Neural progenitor cell (in vitro differentiated cells): ENCODE results near the gene TAGLN3. TPM values are rescaled to one million over a fixed set of nuclear protein-coding genes. Genes with fewer than 3 reads are reported as not detected.
A peak's percentile ranks its signal among the peaks of the same experiment; 100 is the strongest.

ENCODE experiments used
- DNase-seq: peaks from one replicate; pipeline ENCODE4 v3.0.0-alpha.2; 2016; ENCODE audit warnings: low spot score
- H2AFZ ChIP-seq: fragments of 200-600 bp; sonication (generic); replicated peaks from 2 replicates; pipeline ENCODE4 v1.6.1; 2016; ENCODE audit warnings: antibody characterized with exemption
- H3F3A ChIP-seq: fragments of 200-600 bp; sonication (generic); 2 replicates; pipeline ENCODE4 v1.6.1; 2016; ENCODE audit warnings: antibody characterized with exemption, low read depth
- H3K27ac ChIP-seq: fragments of 200-600 bp; sonication (generic); 2 replicates; pipeline ENCODE4 v1.5.1; 2016; ENCODE audit warnings: mild to moderate bottlenecking
- H3K27me3 ChIP-seq: fragments of 200-600 bp; sonication (generic); 2 replicates; pipeline ENCODE4 v1.6.1; 2016; ENCODE audit warnings: mild to moderate bottlenecking, moderate library complexity
- H3K36me3 ChIP-seq: fragments of 200-600 bp; sonication (generic); 2 replicates; pipeline ENCODE4 v1.5.1; 2016
- H3K4me1 ChIP-seq: fragments of 200-600 bp; sonication (generic); 2 replicates; pipeline ENCODE4 v1.6.1; 2016; ENCODE audit warnings: mixed run types
- H3K4me2 ChIP-seq: fragments of 200-600 bp; sonication (generic); 2 replicates; pipeline ENCODE4 v1.6.1; 2016
- H3K4me3 ChIP-seq: fragments of 200-600 bp; sonication (generic); 2 replicates; pipeline ENCODE4 v1.5.1; 2016
- H3K79me2 ChIP-seq: fragments of 200-600 bp; sonication (generic); 2 replicates; pipeline ENCODE4 v1.6.1; 2016; ENCODE audit warnings: low read depth
- H3K9ac ChIP-seq: fragments of 200-600 bp; sonication (generic); 2 replicates; pipeline ENCODE4 v1.6.1; 2016
- H3K9me3 ChIP-seq: fragments of 200-600 bp; sonication (generic); 2 replicates; pipeline ENCODE4 v1.5.1; 2016; ENCODE audit warnings: low read depth
- H4K20me1 ChIP-seq: fragments of 200-600 bp; sonication (generic); 2 replicates; pipeline ENCODE4 v1.6.1; 2016; ENCODE audit warnings: low read depth
- H3K27ac Mint-ChIP-seq: 3 replicates; pipeline ENCODE4 v1.8.0; 2021; ENCODE audit warnings: mixed read lengths
- H3K27me3 Mint-ChIP-seq: 2 replicates; pipeline ENCODE4 v1.8.0; 2022; ENCODE audit warnings: low read depth, mild to moderate bottlenecking, inconsistent platforms, moderate library complexity, mixed read lengths; ENCODE audit not compliant: insufficient read depth
- H3K36me3 Mint-ChIP-seq: 3 replicates; pipeline ENCODE4 v1.8.0; 2021; ENCODE audit warnings: mixed read lengths
- H3K4me1 Mint-ChIP-seq: 3 replicates; pipeline ENCODE4 v1.8.0; 2021; ENCODE audit warnings: mixed read lengths
- H3K4me3 Mint-ChIP-seq: 3 replicates; pipeline ENCODE4 v1.8.0; 2021; ENCODE audit warnings: mild to moderate bottlenecking, moderate library complexity, mixed read lengths
- H3K9me3 Mint-ChIP-seq: 3 replicates; pipeline ENCODE4 v1.8.0; 2020; ENCODE audit warnings: mixed read lengths
- EZH2 ChIP-seq: fragments of 200-600 bp; sonication (generic); IDR thresholded peaks from 2 replicates; pipeline ENCODE4 v1.6.1; 2017; ENCODE audit warnings: antibody characterized with exemption, mild to moderate bottlenecking, moderate library complexity
- EZH2phosphoT487 ChIP-seq: fragments of 200-600 bp; sonication (generic); IDR thresholded peaks from 2 replicates; pipeline ENCODE4 v1.6.1; 2017; ENCODE audit warnings: antibody characterized with exemption
- total RNA-seq: library from RNA; depleted of rRNA; stranded (reverse); fragments of >200 nt; gene quantifications from 2 replicates; pipeline ENCODE4 v1.2.3, GENCODE V29; 2015; ENCODE audit warnings: low replicate concordance
- TF ChIP-seq, protein P1 (sequence below): fragments of 200-600 bp; sonication (generic); IDR thresholded peaks from 2 replicates; pipeline ENCODE4 v1.5.1; 2017; ENCODE audit warnings: antibody characterized with exemption, mild to moderate bottlenecking

Gene TAGLN3
- total RNA-seq, 1 donor from 2014 or later, result 46.6 TPM

DNA sequence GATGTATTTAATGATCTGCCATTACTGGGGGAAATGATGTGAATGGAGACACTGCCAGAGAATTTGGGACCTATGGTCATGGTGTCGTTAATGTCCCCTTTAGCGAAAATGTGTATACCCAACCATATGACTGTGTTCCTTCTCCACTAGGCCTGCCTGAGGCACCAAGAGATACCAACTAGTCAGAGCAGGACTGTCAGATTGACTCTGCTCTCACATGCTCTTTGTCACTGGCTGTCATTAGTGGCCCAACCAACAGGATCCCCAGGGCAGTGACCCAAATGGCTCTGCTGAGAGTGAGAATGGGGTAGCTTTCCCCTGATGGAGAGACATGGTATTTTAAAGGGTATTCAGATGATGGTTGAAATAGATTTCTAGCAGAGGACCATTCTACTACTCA lies 2.8 kb downstream of the TAGLN3 start:
- Histone ChIP-seq H3K4me1 (peaks cover 51% of the 10 kb centered on the region), H3K9me3 (no peaks in the 10 kb centered on the region), H3K36me3 (no peaks in the 10 kb centered on the region), H3K79me2 (peaks cover 29% of the 10 kb centered on the region), H4K20me1 (peaks cover 52% of the 10 kb centered on the region), H3F3A (peaks cover 38% of the 10 kb centered on the region), H3K4me3 (peak overlapping the region; percentile 66), H2AFZ (no peak overlapping the region), H3K27ac (no peak overlapping the region), H3K4me2 (peak overlapping the region; percentile 99), H3K27me3 (peaks cover 20% of the 10 kb centered on the region), H3K9ac (no peak overlapping the region)
- peak overlapping the region; percentile 99 for H3K4me3 Mint-ChIP-seq
- H3K4me1 Mint-ChIP-seq, result peaks cover 63% of the 10 kb centered on the region
- H3K27me3 Mint-ChIP-seq, result peaks cover 8% of the 10 kb centered on the region
- H3K36me3 Mint-ChIP-seq, result peaks cover 44% of the 10 kb centered on the region
- no peak for DNase-seq
- TF ChIP-seq, protein P1, sequence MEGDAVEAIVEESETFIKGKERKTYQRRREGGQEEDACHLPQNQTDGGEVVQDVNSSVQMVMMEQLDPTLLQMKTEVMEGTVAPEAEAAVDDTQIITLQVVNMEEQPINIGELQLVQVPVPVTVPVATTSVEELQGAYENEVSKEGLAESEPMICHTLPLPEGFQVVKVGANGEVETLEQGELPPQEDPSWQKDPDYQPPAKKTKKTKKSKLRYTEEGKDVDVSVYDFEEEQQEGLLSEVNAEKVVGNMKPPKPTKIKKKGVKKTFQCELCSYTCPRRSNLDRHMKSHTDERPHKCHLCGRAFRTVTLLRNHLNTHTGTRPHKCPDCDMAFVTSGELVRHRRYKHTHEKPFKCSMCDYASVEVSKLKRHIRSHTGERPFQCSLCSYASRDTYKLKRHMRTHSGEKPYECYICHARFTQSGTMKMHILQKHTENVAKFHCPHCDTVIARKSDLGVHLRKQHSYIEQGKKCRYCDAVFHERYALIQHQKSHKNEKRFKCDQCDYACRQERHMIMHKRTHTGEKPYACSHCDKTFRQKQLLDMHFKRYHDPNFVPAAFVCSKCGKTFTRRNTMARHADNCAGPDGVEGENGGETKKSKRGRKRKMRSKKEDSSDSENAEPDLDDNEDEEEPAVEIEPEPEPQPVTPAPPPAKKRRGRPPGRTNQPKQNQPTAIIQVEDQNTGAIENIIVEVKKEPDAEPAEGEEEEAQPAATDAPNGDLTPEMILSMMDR, result no peak
- no peak for TF ChIP-seq EZH2
- TF ChIP-seq EZH2phosphoT487, result no peak
- no peak overlapping the region for H3K27ac Mint-ChIP-seq
- H3K9me3 Mint-ChIP-seq, result no peaks in the 10 kb centered on the region

DNA sequence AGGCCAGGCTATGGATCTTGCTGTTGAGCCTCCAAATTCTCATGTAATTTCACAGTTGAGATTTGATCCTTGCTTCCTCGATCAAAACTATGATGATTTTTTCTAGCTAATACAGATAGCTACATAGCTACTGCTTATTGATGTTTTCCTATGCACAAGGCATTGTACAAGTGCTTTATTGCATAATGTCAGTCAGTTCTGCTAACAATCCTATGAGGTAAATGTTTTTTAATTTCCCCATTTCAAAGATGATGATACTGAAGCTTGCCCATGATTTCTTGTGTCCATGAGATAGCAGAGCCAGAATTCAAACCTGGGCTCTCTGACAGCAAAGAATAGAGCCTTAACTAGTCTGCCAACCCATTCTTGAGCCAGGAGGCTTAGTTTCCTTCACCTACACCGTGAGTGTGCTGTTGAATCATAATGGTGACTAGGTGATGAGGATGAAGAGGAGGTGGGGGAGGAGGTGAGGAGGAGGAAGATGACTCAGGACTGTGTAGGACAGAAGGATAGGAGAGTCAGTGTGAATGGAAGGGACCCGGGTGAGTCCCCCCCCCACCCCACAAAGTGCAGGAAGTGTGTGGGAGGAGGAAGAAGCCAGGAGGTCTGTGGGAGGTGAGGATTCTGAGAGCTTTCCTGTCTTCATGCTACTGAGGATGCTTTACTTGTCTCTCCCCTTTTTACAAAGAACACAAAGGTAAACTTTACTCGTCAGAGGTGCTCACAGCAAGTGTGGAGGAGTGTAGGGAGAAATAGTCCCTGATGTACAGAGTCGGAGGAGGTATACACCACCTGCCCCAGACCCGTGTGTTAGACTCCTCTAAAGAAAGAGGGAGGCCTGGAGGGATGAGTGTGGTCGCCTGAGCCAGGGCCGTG lies 3.6 kb downstream of the TAGLN3 start:
- H3K27ac ChIP-seq, result no peak overlapping the region
- no peak overlapping the region for H3K27ac Mint-ChIP-seq
- peaks cover 52% of the 10 kb centered on the region for H4K20me1 ChIP-seq
- peaks cover 48% of the 10 kb centered on the region for H3K36me3 Mint-ChIP-seq
- H3K27me3 ChIP-seq, result peaks cover 20% of the 10 kb centered on the region
- H3K27me3 Mint-ChIP-seq, result peaks cover 8% of the 10 kb centered on the region
- no peak overlapping the region for H2AFZ ChIP-seq
- H3F3A ChIP-seq, result peaks cover 38% of the 10 kb centered on the region
- no peak for DNase-seq
- peaks cover 29% of the 10 kb centered on the region for H3K79me2 ChIP-seq
- no peak overlapping the region for H3K9ac ChIP-seq
- H3K36me3 ChIP-seq, result no peaks in the 10 kb centered on the region
- H3K9me3 ChIP-seq, result no peaks in the 10 kb centered on the region
- peak overlapping the region; percentile 99 for H3K4me2 ChIP-seq
- H3K4me1 ChIP-seq, result peaks cover 51% of the 10 kb centered on the region
- peaks cover 61% of the 10 kb centered on the region for H3K4me1 Mint-ChIP-seq
- TF ChIP-seq EZH2 (no peak), EZH2phosphoT487 (no peak)
- TF ChIP-seq, protein P1, result no peak
- H3K4me3 ChIP-seq, result peak overlapping the region; percentile 66
- H3K4me3 Mint-ChIP-seq, result peak overlapping the region; percentile 99
- H3K9me3 Mint-ChIP-seq, result no peaks in the 10 kb centered on the region

DNA sequence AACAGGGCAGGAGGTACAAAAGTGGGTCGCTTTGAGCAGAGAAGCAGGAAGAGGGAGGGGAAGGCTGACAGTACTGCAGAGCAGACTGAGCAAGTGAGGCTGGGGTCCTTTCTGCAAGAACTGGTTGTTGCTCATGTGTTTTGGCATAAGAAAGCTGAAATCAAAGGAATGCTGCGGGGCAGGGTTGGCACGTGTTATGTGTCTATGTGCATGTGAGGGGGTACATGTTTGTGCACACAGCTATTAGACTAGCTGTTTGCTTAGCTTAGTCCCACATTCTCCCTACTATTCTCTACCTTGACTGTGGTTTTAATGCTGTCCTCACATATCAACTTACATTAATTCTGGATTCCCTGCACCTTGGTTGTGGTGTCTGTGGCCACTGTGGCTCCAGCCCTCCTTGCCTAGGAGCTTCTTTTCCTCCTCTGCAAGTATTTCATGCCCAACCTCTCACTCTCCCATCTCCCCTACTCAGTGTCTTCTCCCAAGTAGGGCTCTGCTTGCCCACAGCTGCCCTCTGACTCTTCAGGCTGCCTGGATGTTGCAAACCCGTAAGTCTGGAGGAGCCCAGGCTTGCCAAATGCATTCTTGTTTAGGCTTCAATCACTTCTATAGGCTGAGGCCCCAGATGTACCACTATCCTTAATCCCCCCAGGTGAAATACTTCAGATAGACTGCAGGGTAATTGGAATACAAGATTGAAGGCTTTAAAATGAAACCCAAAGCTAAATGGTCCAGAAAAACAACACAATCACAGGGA lies 4.8 kb downstream of the TAGLN3 start:
- peak overlapping the region; percentile 17 for H3K27ac Mint-ChIP-seq
- H3K4me3 Mint-ChIP-seq, result peak overlapping the region; percentile 99
- Histone ChIP-seq H3K27me3 (peaks cover 20% of the 10 kb centered on the region), H3K79me2 (peaks cover 29% of the 10 kb centered on the region), H4K20me1 (peaks cover 52% of the 10 kb centered on the region), H3K4me2 (peak overlapping the region; percentile 99), H3K27ac (no peak overlapping the region), H2AFZ (no peak overlapping the region), H3K36me3 (no peaks in the 10 kb centered on the region), H3K4me1 (peaks cover 47% of the 10 kb centered on the region), H3K9ac (no peak overlapping the region), H3F3A (peaks cover 30% of the 10 kb centered on the region), H3K4me3 (no peak overlapping the region), H3K9me3 (no peaks in the 10 kb centered on the region)
- peaks cover 7% of the 10 kb centered on the region for H3K27me3 Mint-ChIP-seq
- H3K36me3 Mint-ChIP-seq, result peaks cover 56% of the 10 kb centered on the region
- TF ChIP-seq EZH2phosphoT487 (no peak), EZH2 (no peak)
- TF ChIP-seq, protein P1, result no peak
- no peaks in the 10 kb centered on the region for H3K9me3 Mint-ChIP-seq
- no peak for DNase-seq
- peaks cover 55% of the 10 kb centered on the region for H3K4me1 Mint-ChIP-seq
